GM12892 (cell line): ENCODE results near the gene ITIH4.

Source experiments
- POLR2A ChIP-seq: IDR thresholded peaks from 2 replicates; pipeline ENCODE4 v1.6.1; 2011; ENCODE audit warnings: low read depth, low read length, control low read depth
- POLR2AphosphoS5 ChIP-seq: IDR thresholded peaks from 2 replicates; pipeline ENCODE4 v1.6.1; 2011; ENCODE audit warnings: low read depth, low read length, control low read depth

DNA sequence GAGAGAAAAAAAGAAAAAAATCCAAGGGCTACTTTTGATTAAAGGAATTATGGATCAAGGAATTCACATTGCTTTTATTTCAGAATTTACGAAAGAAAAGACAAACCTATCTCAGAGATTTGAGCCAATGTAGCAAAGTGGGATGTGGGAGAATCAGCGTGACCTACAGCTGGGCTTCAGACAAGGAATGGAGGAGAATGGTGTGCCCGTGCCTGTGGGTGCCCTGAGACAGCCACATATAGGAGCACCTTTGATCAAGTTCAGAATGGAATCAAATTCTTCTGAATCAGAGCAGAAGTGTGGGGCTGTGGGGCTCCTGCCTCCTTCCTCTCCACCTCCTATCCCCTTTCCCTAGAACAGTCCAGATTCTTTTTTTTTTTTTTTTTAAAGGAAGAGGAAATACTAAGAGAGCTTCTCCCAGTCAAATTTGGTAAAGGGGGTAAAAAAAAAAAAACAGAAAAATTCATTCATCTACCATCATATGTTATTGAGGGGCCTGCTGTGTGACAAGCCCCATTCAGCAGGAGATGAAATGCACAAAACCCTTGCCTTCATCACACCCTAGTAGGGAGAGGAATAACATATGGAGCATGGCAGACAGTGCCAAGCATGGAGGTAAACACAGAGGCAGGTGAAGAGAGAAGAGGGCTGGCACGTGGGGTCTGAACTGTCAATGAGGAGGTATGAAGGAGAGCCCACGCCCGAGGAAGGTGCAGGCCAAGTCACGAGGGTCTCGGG lies 29.4 kb upstream of the ITIH4 start:
- TF ChIP-seq POLR2AphosphoS5 (no peak), POLR2A (no peak)
